B cell (primary cell): ENCODE data around the gene EML1. TPM values are rescaled to one million over a fixed set of nuclear protein-coding genes. Genes with fewer than 3 reads are reported as not detected.

Source experiments
- ATAC-seq: fragments of 200-7000 bp; cut with Tn5 transposase; one replicate; pipeline ENCODE4 v1.10.0; 2021; ENCODE audit warnings: low read depth, mild to moderate bottlenecking, moderate number of reproducible peaks, moderate library complexity
- CTCF ChIA-PET: fragments of 350-600 bp; sonication (Branson Sonifier 250); formaldehyde crosslinking; loops from one replicate; lab custom pipeline; 2021; ENCODE audit warnings: antibody characterized with exemption, inconsistent platforms; lab: Charles Lee
- POLR2A ChIA-PET: fragments of 350-600 bp; sonication (Branson Sonifier 250); formaldehyde crosslinking; loops from one replicate; lab custom pipeline; 2021; ENCODE audit warnings: antibody characterized with exemption; lab: Charles Lee
- DNase-seq: peaks from one replicate; pipeline ENCODE4 v3.0.0; 2013
- H2AFZ ChIP-seq: 2 replicates; pipeline ENCODE4 v1.6.1; 2012; ENCODE audit warnings: mild to moderate bottlenecking, low read depth, low read length; ENCODE audit not compliant: insufficient read depth, poor library complexity, severe bottlenecking
- H3K27ac ChIP-seq, 2 donors: 1 replicate in 1 of 2; 2 replicates in 1 of 2; pipeline ENCODE4 v1.5.1; 2012 to 2013; ENCODE audit warnings: low read length in 2 of 2, mild to moderate bottlenecking in 2 of 2, moderate library complexity in 1 of 2
- H3K27me3 ChIP-seq, 4 experiments: fragments of 200-600 bp in 1 of 4; sonication (generic) in 1 of 4; replicated peaks in 1 of 4; 1 replicate in 2 of 4; 2 replicates in 2 of 4; pipeline versions ENCODE4 v1.6.1 to v1.7.0; 2013 to 2016; ENCODE audit warnings: low read length in 3 of 4, mild to moderate bottlenecking in 2 of 4, mixed read lengths in 1 of 4, moderate library complexity in 1 of 4; ENCODE audit not compliant: insufficient read depth in 4 of 4, control insufficient read depth in 3 of 4; ENCODE audit errors: control extremely low read depth in 1 of 4
- H3K36me3 ChIP-seq, 2 experiments: replicated peaks in 1 of 2; 1 replicate in 1 of 2; 2 replicates in 1 of 2; pipeline versions ENCODE4 v1.6.1 to v1.7.1; 2013; ENCODE audit warnings: low read length in 1 of 2; ENCODE audit not compliant: insufficient read depth in 2 of 2, control insufficient read depth in 1 of 2; ENCODE audit errors: control extremely low read depth in 1 of 2, extremely low read depth in 1 of 2
- H3K4me1 ChIP-seq, 2 donors: fragments of 200-600 bp in 1 of 2; sonication (generic) in 1 of 2; 1 replicate in 1 of 2; 2 replicates in 1 of 2; pipeline versions ENCODE4 v1.5.1 to v1.6.1; 2013 to 2017; ENCODE audit warnings: low read length in 2 of 2; ENCODE audit not compliant: control insufficient read depth in 2 of 2, insufficient read depth in 2 of 2
- H3K4me2 ChIP-seq: replicated peaks from 2 replicates; pipeline ENCODE3; 2012; ENCODE audit warnings: mild to moderate bottlenecking, low read depth, low read length; ENCODE audit not compliant: poor library complexity, severe bottlenecking
- H3K4me3 ChIP-seq, 5 experiments: fragments of 200-600 bp in 1 of 5; sonication (generic) in 1 of 5; 1 replicate in 3 of 5; 2 replicates in 2 of 5; pipeline versions ENCODE4 v1.5.1 to v1.7.0; 2011 to 2016; ENCODE audit warnings: low read length in 4 of 5, mild to moderate bottlenecking in 4 of 5, low read depth in 2 of 5, control low read depth in 1 of 5, moderate library complexity in 1 of 5; ENCODE audit not compliant: insufficient read depth in 1 of 5; ENCODE audit errors: control extremely low read depth in 1 of 5, extremely low read depth in 1 of 5
- H3K79me2 ChIP-seq: fragments of 200-600 bp; sonication (generic); one replicate; pipeline ENCODE4 v1.6.0; 2016; ENCODE audit warnings: low read length; ENCODE audit not compliant: control insufficient read depth, insufficient read depth
- H3K9ac ChIP-seq: fragments of 200-600 bp; sonication (generic); 2 replicates; pipeline ENCODE4 v1.6.1; 2017; ENCODE audit warnings: mild to moderate bottlenecking, low read length, moderate library complexity
- H3K9me3 ChIP-seq, 3 donors: one replicate each; pipeline versions ENCODE4 v1.6.1 to v1.7.1; 2013; ENCODE audit warnings: low read length in 2 of 3; ENCODE audit not compliant: control insufficient read depth in 2 of 3, insufficient read depth in 1 of 3; ENCODE audit errors: control extremely low read depth in 1 of 3
- H4K20me1 ChIP-seq: 2 replicates; pipeline ENCODE4 v1.6.0; 2012; ENCODE audit warnings: mild to moderate bottlenecking, low read length; ENCODE audit not compliant: insufficient read depth, control insufficient read depth, poor library complexity, severe bottlenecking
- H3K27ac Mint-ChIP-seq: one replicate; pipeline ENCODE4 v1.8.0; 2021; ENCODE audit warnings: mixed read lengths
- H3K27me3 Mint-ChIP-seq: one replicate; pipeline ENCODE4 v1.8.0; 2021; ENCODE audit warnings: mixed read lengths
- H3K4me1 Mint-ChIP-seq: one replicate; pipeline ENCODE4 v1.8.0; 2021; ENCODE audit warnings: mixed read lengths
- H3K4me3 Mint-ChIP-seq: one replicate; pipeline ENCODE4 v1.8.0; 2021; ENCODE audit warnings: mixed read lengths
- H3K9me3 Mint-ChIP-seq: one replicate; pipeline ENCODE4 v1.8.0; 2022; ENCODE audit warnings: mixed read lengths; ENCODE audit not compliant: insufficient read depth
- CTCF ChIP-seq: fragments of 200-600 bp; IDR thresholded peaks from one replicate; pipeline ENCODE4 v1.8.0; 2022; ENCODE audit warnings: antibody characterized with exemption, mild to moderate bottlenecking
- EZH2 ChIP-seq: IDR thresholded peaks from 2 replicates; pipeline ENCODE4 v1.6.1; 2012; ENCODE audit warnings: borderline replicate concordance, low read depth, mild to moderate bottlenecking, moderate library complexity, low read length; ENCODE audit not compliant: insufficient read depth, poor library complexity, severe bottlenecking
- WGBS: methylation state at CpG from one replicate; pipeline ENCODE4 v1.1.5; 2013; ENCODE audit warnings: missing lambda C conversion rate; ENCODE audit not compliant: insufficient coverage; 5-methylcytosine and 5-hydroxymethylcytosine counted together
- intact Hi-C: fragments of 100-400 bp; cut with micrococcal nuclease; formaldehyde crosslinking; loops from one replicate; pipeline ENCODE4 v1.10.0; 2022
- polyA plus RNA-seq: library from polyadenylated mRNA; depleted of rRNA; stranded (reverse); fragments of >200 nt; gene quantifications from 2 replicates; pipeline ENCODE4 v1.2.3, GENCODE V29; 2012
- total RNA-seq, 2 donors: library from RNA; stranded (reverse); fragments of 120-200 nt in 1 of 2; gene quantifications; 1 replicate in 1 of 2; 2 replicates in 1 of 2; pipeline versions ENCODE4 v1.2.3 to v1.2.4, GENCODE V29; 2013 to 2022

Gene EML1
- total and polyA plus RNA-seq, 2 donors (not counting 1 experiment from before 2014, with no cell fraction given) = not detected

GRCh38 chr14:99896361-99896760, 103.1 kb downstream of the EML1 start:
- Histone ChIP-seq H2AFZ (no peak overlapping the region), H3K27me3 (peaks cover 0 to 6% (median 0%) of the 10 kb centered on the region in 4 experiments), H3K27ac (no peak overlapping the region), H3K9ac (no peak overlapping the region), H3K4me2 (no peak overlapping the region), H3K4me3 (no peak overlapping the region), H4K20me1 (no peaks in the 10 kb centered on the region), H3K9me3 (no peaks in the 10 kb centered on the region), H3K4me1 (no peaks in the 10 kb centered on the region), H3K36me3 (no peaks in the 10 kb centered on the region), H3K79me2 (no peaks in the 10 kb centered on the region)
- Mint-ChIP-seq H3K9me3 (no peaks in the 10 kb centered on the region), H3K27me3 (peaks cover 21% of the 10 kb centered on the region), H3K4me3 (no peak overlapping the region), H3K27ac (no peak overlapping the region), H3K4me1 (no peaks in the 10 kb centered on the region)
- ATAC-seq (no peak), DNase-seq (no peak)
- ChIA-PET CTCF (interaction anchor here (2.1 kb wide), 1 partner anchor 10 kb away, joined by 12 read pairs; no protein-coding TSS in a partner anchor), POLR2A (no interaction called here)
- TF ChIP-seq CTCF (no peak), EZH2 (no peak)
- no CpG with 5 or more reads among the region's 3 CpGs for WGBS
- intact Hi-C loops = no loop called here

- CTCF ChIA-PET = interaction anchor here (0.7 to 2.1 kb wide), 12 partner anchors 9 to 382 kb away, joined by 3 to 11 read pairs (median 4); no protein-coding TSS in a partner anchor
- Mint-ChIP-seq H3K27me3 (peaks cover 12% of the 10 kb centered on the region), H3K4me1 (no peaks in the 10 kb centered on the region), H3K27ac (no peak overlapping the region), H3K4me3 (no peak overlapping the region), H3K9me3 (no peaks in the 10 kb centered on the region)
- TF ChIP-seq EZH2 = no peak
- peak; percentile 78 for TF ChIP-seq CTCF
- intact Hi-C loops = no loop called here
- H3K4me1 ChIP-seq = no peaks in the 10 kb centered on the region
- no CpG with 5 or more reads among the region's 7 CpGs for WGBS
- no peak overlapping the region for H3K4me2 ChIP-seq
- H3K27me3 ChIP-seq = peaks cover 0 to 6% (median 0%) of the 10 kb centered on the region in 4 experiments
- H3K9me3 ChIP-seq = peaks cover 1 to 8% (median 4%) of the 10 kb centered on the region in 3 donors
- H3K36me3 ChIP-seq = no peaks in the 10 kb centered on the region
- H3K27ac ChIP-seq = no peak overlapping the region
- no peaks in the 10 kb centered on the region for H4K20me1 ChIP-seq
- H2AFZ ChIP-seq = no peak overlapping the region
- POLR2A ChIA-PET = no interaction called here
- H3K4me3 ChIP-seq = no peak overlapping the region
- no peak overlapping the region for H3K9ac ChIP-seq
- H3K79me2 ChIP-seq = no peaks in the 10 kb centered on the region
- peak; percentile 12 for DNase-seq
- no peak for ATAC-seq
Measured at GRCh38 chr14:99899578-99900178, 106.5 kb downstream of the EML1 start.
